ENCODE data around the gene VCL.

VCL gene

DNA sequence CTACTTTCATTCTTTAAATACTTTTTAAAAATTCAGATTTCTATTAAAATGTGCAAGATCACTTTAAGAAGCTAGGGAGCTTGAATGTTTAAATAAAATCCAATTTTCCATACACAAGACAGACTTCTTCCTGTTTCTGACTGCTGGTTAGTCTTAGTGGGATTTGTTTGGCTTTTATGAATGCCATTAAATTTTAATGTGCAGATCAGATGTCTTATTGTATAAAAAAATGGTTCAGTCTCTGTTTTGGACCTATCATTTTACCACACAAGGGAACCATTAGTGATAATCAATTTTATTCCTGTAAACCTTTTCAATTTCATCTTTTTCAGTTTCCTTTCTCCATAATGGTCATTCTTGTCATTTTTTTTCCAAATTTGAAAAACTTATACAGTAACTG, 63.2 kb downstream of the VCL start:
- TF ChIP-seq ZBTB7A (IDR thresholded peaks at IDR 0.05; ENCODE audit: low read depth): no peak
- no peak for TF ChIP-seq CREB1 (IDR thresholded peaks at IDR 0.05; ENCODE audit: low read depth)
- TF ChIP-seq EP300 (IDR thresholded peaks at IDR 0.05; ENCODE audit: borderline replicate concordance): no peak
- TF ChIP-seq, protein P1, sequence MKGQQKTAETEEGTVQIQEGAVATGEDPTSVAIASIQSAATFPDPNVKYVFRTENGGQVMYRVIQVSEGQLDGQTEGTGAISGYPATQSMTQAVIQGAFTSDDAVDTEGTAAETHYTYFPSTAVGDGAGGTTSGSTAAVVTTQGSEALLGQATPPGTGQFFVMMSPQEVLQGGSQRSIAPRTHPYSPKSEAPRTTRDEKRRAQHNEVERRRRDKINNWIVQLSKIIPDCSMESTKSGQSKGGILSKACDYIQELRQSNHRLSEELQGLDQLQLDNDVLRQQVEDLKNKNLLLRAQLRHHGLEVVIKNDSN (IDR thresholded peaks at IDR 0.05): no peak
- TF ChIP-seq RAD21 (IDR thresholded peaks at IDR 0.05; ENCODE audit: low read depth): no peak
- TF ChIP-seq, protein P2, sequence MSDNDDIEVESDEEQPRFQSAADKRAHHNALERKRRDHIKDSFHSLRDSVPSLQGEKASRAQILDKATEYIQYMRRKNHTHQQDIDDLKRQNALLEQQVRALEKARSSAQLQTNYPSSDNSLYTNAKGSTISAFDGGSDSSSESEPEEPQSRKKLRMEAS (IDR thresholded peaks at IDR 0.05): no peak
- TF ChIP-seq EGR1 (IDR thresholded peaks at IDR 0.05): no peak
- no peak for TF ChIP-seq TAF1 (IDR thresholded peaks at IDR 0.05; ENCODE audit: low read depth)

GRCh38 chr10:74063256-74063655, 65.3 kb downstream of the VCL start:
- TF ChIP-seq, protein P3, sequence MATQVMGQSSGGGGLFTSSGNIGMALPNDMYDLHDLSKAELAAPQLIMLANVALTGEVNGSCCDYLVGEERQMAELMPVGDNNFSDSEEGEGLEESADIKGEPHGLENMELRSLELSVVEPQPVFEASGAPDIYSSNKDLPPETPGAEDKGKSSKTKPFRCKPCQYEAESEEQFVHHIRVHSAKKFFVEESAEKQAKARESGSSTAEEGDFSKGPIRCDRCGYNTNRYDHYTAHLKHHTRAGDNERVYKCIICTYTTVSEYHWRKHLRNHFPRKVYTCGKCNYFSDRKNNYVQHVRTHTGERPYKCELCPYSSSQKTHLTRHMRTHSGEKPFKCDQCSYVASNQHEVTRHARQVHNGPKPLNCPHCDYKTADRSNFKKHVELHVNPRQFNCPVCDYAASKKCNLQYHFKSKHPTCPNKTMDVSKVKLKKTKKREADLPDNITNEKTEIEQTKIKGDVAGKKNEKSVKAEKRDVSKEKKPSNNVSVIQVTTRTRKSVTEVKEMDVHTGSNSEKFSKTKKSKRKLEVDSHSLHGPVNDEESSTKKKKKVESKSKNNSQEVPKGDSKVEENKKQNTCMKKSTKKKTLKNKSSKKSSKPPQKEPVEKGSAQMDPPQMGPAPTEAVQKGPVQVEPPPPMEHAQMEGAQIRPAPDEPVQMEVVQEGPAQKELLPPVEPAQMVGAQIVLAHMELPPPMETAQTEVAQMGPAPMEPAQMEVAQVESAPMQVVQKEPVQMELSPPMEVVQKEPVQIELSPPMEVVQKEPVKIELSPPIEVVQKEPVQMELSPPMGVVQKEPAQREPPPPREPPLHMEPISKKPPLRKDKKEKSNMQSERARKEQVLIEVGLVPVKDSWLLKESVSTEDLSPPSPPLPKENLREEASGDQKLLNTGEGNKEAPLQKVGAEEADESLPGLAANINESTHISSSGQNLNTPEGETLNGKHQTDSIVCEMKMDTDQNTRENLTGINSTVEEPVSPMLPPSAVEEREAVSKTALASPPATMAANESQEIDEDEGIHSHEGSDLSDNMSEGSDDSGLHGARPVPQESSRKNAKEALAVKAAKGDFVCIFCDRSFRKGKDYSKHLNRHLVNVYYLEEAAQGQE (IDR thresholded peaks at IDR 0.05; ENCODE audit: low read depth): no peak
- TF ChIP-seq, protein P1 (IDR thresholded peaks at IDR 0.05): no peak
- TF ChIP-seq EP300 (IDR thresholded peaks at IDR 0.05; ENCODE audit: borderline replicate concordance): no peak
- no peak for TF ChIP-seq YY1 (IDR thresholded peaks at IDR 0.05; ENCODE audit: low read depth)
- TF ChIP-seq NFIC (IDR thresholded peaks at IDR 0.05): no peak
- TF ChIP-seq RAD21 (IDR thresholded peaks at IDR 0.05; ENCODE audit: low read depth): no peak
- TF ChIP-seq ZBTB7A (IDR thresholded peaks at IDR 0.05; ENCODE audit: low read depth): no peak
- TF ChIP-seq FOXM1 (IDR thresholded peaks at IDR 0.05; ENCODE audit: borderline replicate concordance, low read depth): no peak
- no peak for TF ChIP-seq CEBPB (IDR thresholded peaks at IDR 0.05)
- no peak for TF ChIP-seq EGR1 (IDR thresholded peaks at IDR 0.05)
- no peak for TF ChIP-seq TCF12 (IDR thresholded peaks at IDR 0.05; ENCODE audit: low read depth)
- no peak for TF ChIP-seq TEAD4 (IDR thresholded peaks at IDR 0.05)
- TF ChIP-seq CREB1 (IDR thresholded peaks at IDR 0.05; ENCODE audit: low read depth): no peak
- TF ChIP-seq, protein P2 (IDR thresholded peaks at IDR 0.05): no peak
- no peak for TF ChIP-seq TAF1 (IDR thresholded peaks at IDR 0.05; ENCODE audit: low read depth)

DNA sequence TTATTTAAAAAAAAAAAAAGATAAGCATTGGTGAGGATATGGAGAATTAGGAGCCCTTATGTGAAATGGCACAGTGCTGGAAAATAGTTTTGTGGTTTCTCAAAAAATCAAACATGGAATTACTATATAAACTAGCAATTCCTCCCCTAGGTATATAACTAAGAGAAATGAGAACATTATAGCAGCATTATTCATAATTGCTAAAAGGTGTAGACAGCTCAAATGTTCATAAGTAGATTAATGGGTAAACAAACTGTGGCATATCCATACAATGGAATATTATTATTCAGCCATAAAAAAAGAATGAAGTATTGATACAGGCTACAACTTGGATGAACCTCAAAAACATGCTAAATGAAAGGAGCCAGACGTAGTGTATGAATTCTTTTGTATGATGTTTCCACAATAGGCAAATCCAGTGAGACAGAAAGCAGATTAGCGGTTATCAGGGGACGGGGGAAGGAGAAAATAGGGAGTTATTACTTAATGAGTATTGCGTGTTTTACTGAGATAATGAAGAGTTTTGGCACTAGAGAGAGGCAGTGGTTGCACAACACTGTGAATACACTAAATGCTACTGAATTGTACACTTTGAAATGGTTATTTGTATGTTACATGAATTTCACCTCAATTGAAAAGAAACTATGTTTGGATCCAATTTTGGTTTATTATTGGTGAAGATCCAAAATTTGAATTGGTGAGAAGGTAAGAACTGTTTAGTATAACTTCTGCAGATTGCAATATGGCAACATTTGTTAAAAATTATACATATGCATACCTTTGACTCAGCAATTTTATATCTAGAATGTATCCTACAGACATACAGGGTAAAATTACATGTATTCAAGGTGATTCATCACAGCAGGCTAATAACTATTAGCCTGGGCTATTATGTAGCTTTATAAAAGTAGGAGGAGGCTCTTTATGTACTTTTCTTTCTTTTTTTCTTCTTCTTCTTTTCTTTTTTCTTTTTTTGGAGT, 69.7 kb downstream of the VCL start:
- TF ChIP-seq NFIC (IDR thresholded peaks at IDR 0.05) (no peak), TEAD4 (IDR thresholded peaks at IDR 0.05) (no peak), TAF1 (IDR thresholded peaks at IDR 0.05; ENCODE audit: low read depth) (no peak), EP300 (IDR thresholded peaks at IDR 0.05; ENCODE audit: borderline replicate concordance) (no peak), EGR1 (IDR thresholded peaks at IDR 0.05) (no peak), TCF12 (IDR thresholded peaks at IDR 0.05; ENCODE audit: low read depth) (no peak), CREB1 (IDR thresholded peaks at IDR 0.05; ENCODE audit: low read depth) (no peak), ZBTB7A (IDR thresholded peaks at IDR 0.05; ENCODE audit: low read depth) (no peak), FOXM1 (IDR thresholded peaks at IDR 0.05; ENCODE audit: borderline replicate concordance, low read depth) (no peak), CEBPB (IDR thresholded peaks at IDR 0.05) (no peak), YY1 (IDR thresholded peaks at IDR 0.05; ENCODE audit: low read depth) (no peak), RAD21 (IDR thresholded peaks at IDR 0.05; ENCODE audit: low read depth) (no peak)
- TF ChIP-seq, protein P3 (IDR thresholded peaks at IDR 0.05; ENCODE audit: low read depth): no peak
- TF ChIP-seq, protein P2 (IDR thresholded peaks at IDR 0.05): no peak
- TF ChIP-seq, protein P1 (IDR thresholded peaks at IDR 0.05): no peak

DNA sequence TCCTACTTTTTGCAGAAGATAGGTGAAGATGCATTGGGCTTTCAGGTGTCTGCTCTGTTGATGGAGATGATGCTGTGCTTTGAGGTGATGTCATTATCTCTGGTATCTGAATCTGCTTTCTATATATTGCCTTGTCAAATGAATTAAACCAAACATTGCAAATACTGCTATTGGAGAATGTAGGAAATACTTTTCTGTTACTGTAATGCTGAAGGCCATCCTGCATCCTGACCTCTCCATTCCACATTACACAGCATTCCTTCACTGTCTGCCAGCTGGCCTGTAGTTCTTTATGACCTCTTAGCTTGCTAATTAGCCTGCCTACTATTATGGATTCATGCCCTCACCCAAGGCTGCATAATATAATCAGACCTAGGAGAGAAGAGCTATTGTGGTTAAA, 73.2 kb downstream of the VCL start:
- TF ChIP-seq EGR1 (IDR thresholded peaks at IDR 0.05) (no peak), ZBTB7A (IDR thresholded peaks at IDR 0.05; ENCODE audit: low read depth) (no peak), CREB1 (IDR thresholded peaks at IDR 0.05; ENCODE audit: low read depth) (no peak), YY1 (IDR thresholded peaks at IDR 0.05; ENCODE audit: low read depth) (no peak), NFIC (IDR thresholded peaks at IDR 0.05) (no peak), CEBPB (IDR thresholded peaks at IDR 0.05) (no peak), TAF1 (IDR thresholded peaks at IDR 0.05; ENCODE audit: low read depth) (no peak), RAD21 (IDR thresholded peaks at IDR 0.05; ENCODE audit: low read depth) (no peak), EP300 (IDR thresholded peaks at IDR 0.05; ENCODE audit: borderline replicate concordance) (no peak)
- TF ChIP-seq, protein P2 (IDR thresholded peaks at IDR 0.05): no peak
- TF ChIP-seq, protein P1 (IDR thresholded peaks at IDR 0.05): no peak
- TF ChIP-seq, protein P3 (IDR thresholded peaks at IDR 0.05; ENCODE audit: low read depth): no peak
